Measurements from ENCODE around the gene KNOP1. TPM values are rescaled to one million over a fixed set of nuclear protein-coding genes. Genes with fewer than 3 reads are reported as not detected.

The KNOP1 gene
- total RNA-seq, 4 donors from 2014 or later, result 17.3 to 37.2 (median 26.2) TPM

GRCh38 chr16:19765860-19766553 lies 48.0 kb upstream of the KNOP1 start:
- H3K27me3 ChIP-seq, result no peaks in the 10 kb centered on the region
- WGBS, 2 donors, result 50 to 58% methylated on average over 6 of the region's 6 CpGs
- peaks cover 0 to 8% (median 0%) of the 10 kb centered on the region in 4 donors for H3K4me1 ChIP-seq
- peaks cover 0 to 18% (median 0%) of the 10 kb centered on the region in 3 donors for H3K36me3 ChIP-seq
- H3K4me3 ChIP-seq, result no peak overlapping the region
- peak overlapping the region in 2 of 4 donors; percentile 2 to 36 for H3K27ac ChIP-seq
- H3K9me3 ChIP-seq, result peaks cover 0 to 9% (median 0%) of the 10 kb centered on the region in 4 donors
- TF ChIP-seq POLR2A (IDR thresholded peaks at IDR 0.05) (no peak), CTCF (IDR thresholded peaks at IDR 0.05) (no peak), EP300 (IDR thresholded peaks at IDR 0.05) (peak; percentile 72 to 78)
- DNase-seq (ENCODE audit: low spot score in 2 of 2), result peak; percentile 29 to 65

GRCh38 chr16:19760356-19761060 lies 42.5 kb upstream of the KNOP1 start:
- Histone ChIP-seq H3K27me3 (no peaks in the 10 kb centered on the region), H3K4me1 (peaks cover 0 to 30% (median 4%) of the 10 kb centered on the region in 4 donors), H3K36me3 (no peaks in the 10 kb centered on the region), H3K27ac (no peak overlapping the region), H3K4me3 (no peak overlapping the region), H3K9me3 (no peaks in the 10 kb centered on the region)
- TF ChIP-seq EP300 (IDR thresholded peaks at IDR 0.05), result no peak
- no peak for TF ChIP-seq CTCF (IDR thresholded peaks at IDR 0.05)
- no peak for TF ChIP-seq POLR2A (IDR thresholded peaks at IDR 0.05)
- WGBS, 2 donors, result 85 to 87% methylated on average over 7 of the region's 7 CpGs
- DNase-seq (ENCODE audit: low spot score in 2 of 2), result no peak

GRCh38 chr16:19757762-19758595 lies 40.0 kb upstream of the KNOP1 start:
- H3K36me3 ChIP-seq, result no peaks in the 10 kb centered on the region
- H3K27ac ChIP-seq, result peak overlapping the region; percentile 18 to 80 (median 44)
- TF ChIP-seq CTCF (IDR thresholded peaks at IDR 0.05) (no peak), EP300 (IDR thresholded peaks at IDR 0.05) (peak in 1 of 2 donors; percentile 44)
- peaks cover 0 to 50% (median 4%) of the 10 kb centered on the region in 4 donors for H3K4me1 ChIP-seq
- H3K4me3 ChIP-seq, result peak overlapping the region in 1 of 4 donors; percentile 12
- no peaks in the 10 kb centered on the region for H3K27me3 ChIP-seq
- no peaks in the 10 kb centered on the region for H3K9me3 ChIP-seq
- DNase-seq (ENCODE audit: low spot score in 2 of 2), result no peak
- WGBS, 2 donors, result 31 to 36% methylated on average over 8 of the region's 8 CpGs

- Histone ChIP-seq H3K36me3 (no peaks in the 10 kb centered on the region), H3K27ac (peak overlapping the region in 2 of 4 donors; percentile 41 to 80), H3K4me3 (no peak overlapping the region), H3K4me1 (peaks cover 0 to 59% (median 4%) of the 10 kb centered on the region in 4 donors), H3K27me3 (no peaks in the 10 kb centered on the region), H3K9me3 (no peaks in the 10 kb centered on the region)
- TF ChIP-seq EP300 (IDR thresholded peaks at IDR 0.05) (no peak), CTCF (IDR thresholded peaks at IDR 0.05) (no peak), POLR2A (IDR thresholded peaks at IDR 0.05) (no peak)
- no peak for DNase-seq (ENCODE audit: low spot score in 2 of 2)
- WGBS, 2 donors, result 77 to 82% methylated on average over 5 of the region's 5 CpGs
Observed at GRCh38 chr16:19757026-19757425, 39.0 kb upstream of the KNOP1 start.

Data from tibial nerve (tissue), 4 donors.